Measurements from ENCODE around the gene CACNA1C.
"Not testable (repeated sequence)": the region's sequence is repeated elsewhere in the genome, so short reads cannot be mapped to it uniquely, and the experiment has no call there.

CACNA1C gene

DNA sequence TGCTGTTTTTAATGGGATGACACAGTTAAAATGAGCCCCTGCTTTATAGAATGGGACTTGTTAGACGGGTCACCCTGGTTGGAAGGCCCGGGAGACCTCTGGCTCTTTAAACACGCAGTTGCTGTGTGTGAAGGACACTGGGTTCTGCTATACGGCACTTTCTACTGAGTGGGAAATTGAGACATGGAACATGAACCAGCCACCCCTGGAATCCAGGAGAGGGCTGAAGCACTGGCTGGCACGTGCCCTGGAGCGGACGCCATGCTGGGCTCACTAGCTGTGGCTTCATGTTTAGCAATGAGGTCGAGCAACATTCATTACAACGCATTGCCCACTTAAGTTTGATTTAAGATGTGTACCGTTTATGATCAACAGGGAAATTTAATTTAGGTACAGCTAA is 23.9 kb downstream of the CACNA1C start:
- no peak for DNase-seq

DNA sequence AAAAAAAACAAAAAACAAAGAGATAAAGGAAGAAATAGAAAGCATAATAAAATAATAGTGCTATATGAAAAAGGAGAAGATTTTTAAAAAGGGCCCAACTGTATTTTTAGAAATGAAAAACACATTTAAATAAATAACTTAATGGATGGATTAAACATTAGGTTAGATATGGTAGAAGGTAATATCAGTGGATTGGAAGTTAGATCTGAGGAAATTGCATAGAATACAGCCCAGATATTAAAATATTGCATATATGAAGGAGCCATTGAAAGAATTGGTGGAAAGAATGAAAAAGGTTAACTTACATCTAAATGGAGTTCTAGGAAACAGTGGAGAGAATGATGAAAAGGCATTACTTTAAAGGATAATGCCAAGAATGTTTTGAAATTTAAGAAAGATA is 27.8 kb downstream of the CACNA1C start:
- no peak for DNase-seq

DNA sequence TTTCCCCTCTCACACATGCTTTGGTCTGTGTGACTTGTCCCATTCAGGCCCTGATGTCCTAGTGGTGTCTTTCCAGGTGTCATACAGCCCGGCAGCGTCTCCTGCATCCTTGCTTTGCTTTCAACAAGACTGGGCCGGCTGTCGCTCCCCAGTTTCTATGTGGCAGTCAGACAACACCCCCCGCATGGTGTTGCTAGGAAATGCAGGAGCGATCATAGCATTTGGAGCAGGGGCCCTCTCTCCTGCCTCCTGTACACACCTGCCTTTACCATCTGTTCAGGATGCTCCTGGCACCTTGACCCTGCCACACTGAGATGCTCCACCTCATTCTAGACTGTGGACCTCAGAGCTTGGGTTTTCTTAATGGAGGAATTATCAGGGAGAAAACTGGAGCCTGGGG is 29.5 kb downstream of the CACNA1C start:
- DNase-seq: no peak

DNA sequence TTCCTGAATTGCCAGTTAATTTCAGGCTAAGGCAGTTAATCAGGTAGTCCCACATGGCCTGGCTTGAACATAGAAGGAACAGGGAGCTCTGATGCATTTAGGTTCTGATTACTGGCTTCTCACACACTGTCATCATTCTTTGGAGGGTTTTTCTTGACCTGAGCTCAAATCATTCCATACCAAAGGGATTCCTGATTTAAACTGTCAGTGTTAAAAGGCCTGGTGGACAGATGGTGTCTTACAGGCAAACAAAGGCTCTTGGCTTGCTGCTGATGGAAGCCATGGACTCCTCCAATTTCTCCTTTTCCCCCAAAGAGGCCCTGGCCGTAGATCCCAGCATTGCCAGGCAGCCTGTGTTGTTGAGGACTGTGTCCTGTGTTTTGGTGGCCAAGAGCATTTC is 30.2 kb downstream of the CACNA1C start:
- no peak for DNase-seq

DNA sequence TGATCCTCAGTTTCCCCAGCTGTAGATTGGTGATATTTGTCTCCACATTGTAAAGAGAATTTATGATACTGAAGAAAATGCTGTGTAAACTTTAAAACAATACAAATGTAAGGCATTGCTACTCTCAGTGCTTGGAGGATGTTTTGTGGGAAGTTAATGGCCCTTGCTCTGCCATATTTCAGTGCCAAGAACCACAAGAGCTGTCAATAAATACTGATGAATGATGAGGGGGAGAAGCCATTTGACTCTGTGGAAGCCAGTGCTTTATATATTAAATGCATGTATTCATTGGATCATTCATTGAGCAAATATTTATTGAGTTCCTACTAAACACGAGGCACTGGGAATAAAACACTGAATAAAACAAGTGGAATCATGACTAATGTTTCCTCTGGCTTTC is 30.8 kb downstream of the CACNA1C start:
- no peak for DNase-seq

DNA sequence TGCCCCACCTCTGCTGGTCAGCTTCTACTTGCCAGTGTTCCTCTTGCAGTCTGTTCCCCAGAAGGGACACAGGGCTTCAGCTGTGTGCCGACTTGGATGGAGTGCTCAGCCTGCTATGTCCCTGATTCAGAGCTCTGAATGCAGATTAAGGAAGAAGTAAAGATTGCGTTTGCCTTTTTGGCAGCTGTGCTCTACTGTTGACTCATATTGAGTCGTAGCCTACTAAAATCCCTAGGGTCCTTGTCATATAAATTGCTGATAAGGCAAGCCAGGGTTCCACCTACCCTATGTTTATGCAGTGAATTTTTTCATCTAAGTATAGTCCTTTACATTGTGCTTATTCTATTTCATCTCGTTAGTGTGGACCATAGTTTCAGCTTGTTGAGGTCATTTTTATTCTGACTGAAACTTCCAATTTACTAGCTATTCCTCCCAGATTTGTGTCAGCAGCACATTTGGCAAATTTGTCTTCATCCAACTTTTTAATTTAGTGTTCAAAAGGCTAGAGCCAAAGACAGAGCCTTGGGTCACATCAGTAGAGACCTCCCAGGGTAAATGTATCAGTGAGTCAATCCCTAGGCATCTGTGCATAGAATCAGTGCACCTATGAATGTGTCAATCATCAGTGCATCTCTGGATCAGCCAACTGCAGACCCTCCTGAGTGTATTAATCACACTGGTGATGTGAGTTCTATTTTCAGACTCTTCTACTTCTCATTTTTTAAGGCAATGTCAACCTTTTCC is 31.9 kb downstream of the CACNA1C start:
- no peak for DNase-seq

DNA sequence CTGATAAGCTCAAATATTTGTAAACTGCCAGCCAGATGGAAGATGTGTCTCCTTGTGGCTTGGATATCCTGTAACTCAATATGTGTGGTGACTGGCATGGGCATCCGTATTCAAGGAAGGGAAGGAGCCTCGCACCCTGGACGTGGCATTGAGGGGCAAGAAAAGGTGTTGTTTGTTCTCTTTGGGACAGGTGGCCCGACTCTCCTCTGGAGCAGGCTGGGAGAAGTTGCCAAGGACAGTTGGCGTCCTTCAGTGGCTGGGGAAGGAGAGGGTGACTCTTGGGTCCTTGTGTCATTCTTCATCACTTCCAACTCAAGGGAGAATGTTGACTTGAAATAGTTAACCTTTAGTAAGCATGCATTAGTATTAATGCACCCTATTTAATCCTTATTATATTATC is 39.6 kb downstream of the CACNA1C start:
- no peak for DNase-seq

DNA sequence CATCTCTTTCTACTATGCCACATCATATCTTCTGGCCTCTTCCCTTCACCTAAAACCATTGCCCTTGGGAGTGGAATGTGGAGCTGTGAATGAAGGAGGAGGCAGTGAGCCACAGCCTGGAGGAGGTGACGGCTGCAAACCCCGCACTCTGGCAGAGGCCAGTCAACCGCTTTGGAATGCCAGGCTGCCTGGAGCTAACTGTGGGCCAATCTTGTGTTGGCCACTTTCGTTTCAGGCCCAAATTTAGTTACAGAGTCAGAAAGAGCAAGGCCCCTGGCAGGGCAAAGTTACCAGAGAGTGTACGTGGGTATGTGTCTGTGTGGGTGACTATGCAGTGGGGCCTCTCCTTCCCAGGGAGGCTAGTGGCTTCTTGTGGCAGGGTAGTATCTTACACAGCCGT is 40.1 kb downstream of the CACNA1C start:
- no peak for DNase-seq

DNA sequence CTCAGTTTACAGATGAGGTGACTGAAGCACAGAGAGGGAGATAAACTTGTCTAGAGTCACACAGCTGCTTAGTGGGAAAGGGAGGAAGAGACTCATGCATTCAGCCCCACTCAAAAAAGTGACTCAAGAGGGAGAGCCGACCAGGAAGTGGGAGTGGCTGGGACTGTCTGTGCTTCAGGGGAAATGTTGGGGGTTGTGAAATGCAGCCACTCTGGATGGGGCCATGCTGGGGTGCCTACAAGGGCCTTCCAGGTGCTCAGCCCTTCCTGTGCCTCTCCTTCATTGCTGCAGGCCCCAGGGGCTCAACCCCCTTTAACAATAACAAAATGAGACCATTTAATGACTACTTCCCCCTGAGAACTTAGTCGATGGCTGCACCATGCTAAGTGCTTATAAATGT is 41.8 kb downstream of the CACNA1C start:
- DNase-seq: no peak

DNA sequence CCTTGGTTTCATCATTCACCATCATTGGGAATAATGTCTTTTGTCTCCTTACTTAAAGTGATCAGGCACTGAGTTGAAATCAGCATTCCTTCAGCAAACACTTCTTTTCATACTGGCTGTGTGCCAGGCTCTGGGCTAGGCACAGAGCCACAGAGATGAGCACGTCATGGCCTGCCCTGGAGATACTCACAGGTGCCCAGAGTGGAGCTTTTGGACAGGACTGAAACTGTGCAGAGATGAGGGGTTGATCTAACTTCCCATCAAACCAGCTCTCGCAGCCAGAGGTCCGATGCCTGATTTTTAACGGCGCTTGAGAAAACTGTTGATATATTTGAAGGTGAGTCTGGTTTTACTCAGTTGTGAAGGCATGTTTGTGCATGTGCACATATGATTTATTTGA is 43.1 kb downstream of the CACNA1C start:
- DNase-seq: no peak

DNA sequence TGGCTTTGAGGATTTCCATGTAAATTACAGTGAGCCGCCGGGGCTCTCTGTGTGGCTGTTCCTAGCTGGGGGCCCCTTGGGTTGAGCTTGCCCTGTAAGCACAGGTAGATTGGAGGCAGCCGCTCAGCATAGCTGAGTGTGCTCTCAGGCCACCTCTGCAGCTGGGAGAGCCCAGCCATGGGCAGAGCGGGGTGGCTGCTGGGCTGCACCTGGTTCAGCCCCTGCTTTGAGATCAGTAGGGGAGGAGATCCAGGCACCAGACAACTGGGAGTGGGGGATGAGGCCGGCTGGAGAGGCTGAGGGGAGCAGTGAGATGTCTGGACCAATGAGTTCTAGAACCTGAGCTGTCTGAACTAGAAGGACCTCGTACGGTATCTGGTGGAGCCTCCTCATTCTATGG is 44.8 kb downstream of the CACNA1C start:
- no peak for DNase-seq

DNA sequence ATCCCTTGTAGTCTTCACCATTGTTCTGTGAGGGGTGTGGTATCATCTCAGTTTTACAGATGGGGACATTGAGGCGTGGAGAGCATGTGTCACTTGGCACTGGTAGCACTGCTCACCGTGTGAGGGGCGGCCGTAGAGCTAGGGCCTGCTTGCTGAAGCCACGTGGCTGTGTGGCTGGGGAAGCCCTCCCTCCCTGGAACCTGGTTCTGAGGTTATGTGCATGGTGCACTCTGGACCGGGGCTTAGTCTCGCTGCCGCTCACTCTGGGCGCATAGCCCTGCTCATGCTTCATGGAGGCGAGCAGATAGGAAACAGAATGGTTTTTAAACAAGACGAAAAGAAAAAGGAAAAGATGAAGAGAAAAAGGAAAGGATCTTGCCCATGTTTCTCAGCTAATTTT is 46.1 kb downstream of the CACNA1C start:
- DNase-seq: no peak

DNA sequence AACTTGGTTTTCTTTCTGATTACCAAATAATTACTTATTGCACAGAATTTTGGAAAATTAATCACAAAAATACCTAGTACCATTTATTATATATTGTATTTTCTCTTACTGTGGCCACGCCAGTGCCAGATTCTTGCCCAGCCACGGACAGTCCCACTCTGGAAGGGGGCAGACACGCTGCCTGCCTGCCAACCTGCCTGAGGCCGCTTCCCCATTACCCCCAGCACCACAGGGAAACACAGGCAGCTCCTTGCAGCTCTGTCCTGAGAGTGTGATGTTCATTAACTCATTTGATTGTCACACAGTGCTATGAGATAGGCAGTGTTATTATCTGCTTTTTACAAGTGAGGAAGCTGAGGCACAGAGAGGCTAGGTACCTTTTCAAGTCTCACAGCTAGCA is 46.8 kb downstream of the CACNA1C start:
- DNase-seq: no peak

DNA sequence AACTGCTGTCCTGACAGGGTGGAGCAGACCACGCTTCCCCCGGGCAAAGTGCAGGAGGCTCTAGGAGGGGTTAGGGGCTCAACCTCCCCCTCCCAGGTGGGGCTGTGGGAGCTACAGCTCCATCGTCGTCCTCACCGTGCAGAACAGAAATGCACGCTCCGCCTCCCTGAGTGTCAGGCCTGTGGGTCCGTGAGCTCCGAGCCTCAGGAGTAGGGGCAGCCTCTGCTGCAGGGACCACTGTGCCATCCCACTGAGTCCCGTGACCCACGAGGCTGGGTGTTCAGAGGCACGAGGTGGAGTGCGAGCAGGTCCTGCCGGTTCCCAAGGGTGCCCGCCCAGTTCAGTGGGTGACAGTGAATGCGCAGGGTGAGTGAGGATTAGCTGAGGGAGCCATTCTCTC is 48.6 kb downstream of the CACNA1C start:
- DNase-seq: no peak

DNA sequence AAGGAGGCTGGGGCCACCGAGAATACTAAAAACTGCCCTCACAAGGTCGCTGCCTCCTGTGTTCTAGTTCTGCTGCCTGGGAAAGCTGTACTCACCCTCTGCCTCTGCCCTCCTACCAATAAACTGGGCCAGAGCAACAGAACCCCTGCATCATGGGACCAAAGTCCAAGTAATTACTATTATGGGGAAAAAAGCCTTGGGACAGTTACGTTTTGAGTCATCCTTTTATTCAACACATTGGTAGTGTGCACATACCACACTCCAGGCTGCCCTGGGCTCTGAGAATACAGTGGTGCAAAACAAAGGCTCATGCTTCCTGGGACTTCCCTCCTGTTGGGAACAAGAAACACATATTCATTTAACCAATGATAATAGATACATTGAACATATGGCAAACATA is 49.0 kb downstream of the CACNA1C start:
- no peak for DNase-seq

DNA sequence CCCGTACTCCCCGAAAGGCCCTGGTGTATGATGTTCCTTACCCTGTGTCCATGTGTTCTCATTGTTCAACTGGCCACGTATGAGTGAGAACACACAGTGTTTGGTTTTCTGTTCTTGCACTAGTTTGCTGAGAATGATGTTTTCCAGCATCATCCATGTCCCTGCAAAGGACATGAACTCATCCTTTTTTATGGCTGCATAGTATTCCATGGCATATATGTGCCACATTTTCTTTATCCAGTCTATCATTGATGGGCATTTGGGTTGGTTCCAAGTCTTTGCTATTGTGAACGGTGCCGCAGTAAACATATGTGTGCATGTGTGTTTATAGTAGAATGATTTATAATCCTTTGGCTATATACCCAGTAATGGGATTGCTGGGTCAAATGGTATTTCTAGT is 49.9 kb downstream of the CACNA1C start:
- not testable (repeated sequence) for DNase-seq

DNA sequence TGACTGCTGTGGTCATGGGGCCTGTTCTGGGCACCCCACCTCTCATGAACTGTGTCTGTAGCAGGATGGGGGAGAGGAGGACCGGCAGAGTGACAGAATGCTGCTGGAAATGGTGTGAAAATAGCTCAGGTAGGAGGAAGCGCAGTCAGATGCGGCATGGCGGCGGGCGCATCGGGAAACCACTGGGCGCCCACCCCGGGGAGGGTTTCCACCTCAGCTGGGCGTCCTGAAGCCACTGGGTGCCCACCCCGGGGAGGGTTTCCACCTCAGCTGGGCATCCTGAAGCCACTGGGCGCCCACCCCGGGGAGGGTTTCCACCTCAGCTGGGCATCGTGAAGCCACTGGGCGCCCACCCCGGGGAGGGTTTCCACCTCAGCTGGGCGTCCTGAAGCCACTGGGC is 52.6 kb downstream of the CACNA1C start:
- not testable (repeated sequence) for DNase-seq

DNA sequence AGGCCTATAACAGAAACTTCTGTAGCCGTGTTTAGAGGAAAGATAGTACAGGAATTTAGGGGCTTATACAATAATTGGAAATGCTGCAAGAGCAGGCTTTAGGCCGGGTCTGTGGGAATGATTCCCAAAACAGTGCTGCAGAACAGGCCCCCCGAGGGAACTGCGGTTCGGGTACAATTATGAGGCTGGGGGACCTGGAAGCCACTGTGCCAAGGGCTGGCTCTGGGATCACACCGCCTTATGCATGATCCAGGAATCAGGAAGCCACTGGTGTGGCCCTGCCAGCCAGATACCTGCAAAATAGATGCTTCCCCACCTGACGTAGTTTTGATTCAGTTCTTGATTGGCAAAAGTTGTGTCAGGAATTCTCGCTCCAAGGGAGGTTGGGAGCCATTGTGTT is 55.4 kb downstream of the CACNA1C start:
- no peak for DNase-seq

DNA sequence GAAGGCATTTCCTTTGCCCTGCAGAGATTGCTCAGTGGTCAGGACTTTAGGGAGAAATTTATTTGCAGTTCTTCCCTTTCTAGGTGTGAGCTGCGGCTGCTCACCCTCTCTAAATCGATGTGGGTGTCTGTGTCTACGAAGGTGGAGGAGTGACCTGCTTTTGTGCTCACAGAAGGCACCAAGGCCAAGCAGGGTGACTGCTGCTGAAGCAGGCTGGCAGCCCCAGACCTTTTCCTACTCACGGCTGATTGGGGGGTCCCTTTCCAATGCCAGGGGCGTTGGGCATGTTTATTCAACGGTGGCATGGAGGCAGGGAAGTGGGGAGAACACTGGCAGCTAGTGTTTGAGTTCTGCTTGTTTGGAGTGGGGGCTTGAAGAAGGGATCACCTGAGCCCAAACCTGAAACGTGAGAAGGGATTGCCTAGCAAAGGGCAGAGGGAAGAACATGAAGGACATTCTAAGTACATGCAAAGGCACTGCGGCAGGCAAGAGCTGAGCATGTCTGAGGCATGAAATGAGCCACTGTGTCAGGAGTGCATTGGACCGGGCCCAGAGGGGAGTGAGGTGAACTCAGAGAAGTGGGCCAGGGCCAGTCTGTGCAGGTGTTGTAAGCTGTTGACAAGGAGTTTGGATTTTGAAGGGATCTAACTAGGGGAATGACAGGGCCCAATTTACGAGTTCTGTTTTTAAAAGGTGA is 56.3 kb downstream of the CACNA1C start:
- no peak for DNase-seq

DNA sequence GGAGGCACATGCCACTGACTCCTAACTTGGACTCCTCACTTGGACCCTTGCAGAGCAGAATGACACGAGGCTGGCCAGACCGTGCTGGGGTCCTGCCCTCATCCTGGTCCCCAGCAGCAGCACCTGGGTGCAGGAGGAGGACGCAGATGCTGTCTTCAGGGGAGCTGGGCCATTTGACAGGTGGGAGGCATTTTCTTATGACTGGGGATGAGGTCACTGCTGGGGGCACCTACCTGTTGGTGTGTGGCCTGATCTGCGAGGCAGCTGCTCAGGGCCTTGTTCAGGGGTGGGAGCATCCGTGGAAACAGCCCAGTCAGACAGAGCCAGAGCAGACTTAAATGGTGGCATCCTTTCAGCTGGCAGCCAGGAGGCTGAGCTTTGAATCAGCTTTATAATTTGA is 57.3 kb downstream of the CACNA1C start:
- no peak for DNase-seq

DNA sequence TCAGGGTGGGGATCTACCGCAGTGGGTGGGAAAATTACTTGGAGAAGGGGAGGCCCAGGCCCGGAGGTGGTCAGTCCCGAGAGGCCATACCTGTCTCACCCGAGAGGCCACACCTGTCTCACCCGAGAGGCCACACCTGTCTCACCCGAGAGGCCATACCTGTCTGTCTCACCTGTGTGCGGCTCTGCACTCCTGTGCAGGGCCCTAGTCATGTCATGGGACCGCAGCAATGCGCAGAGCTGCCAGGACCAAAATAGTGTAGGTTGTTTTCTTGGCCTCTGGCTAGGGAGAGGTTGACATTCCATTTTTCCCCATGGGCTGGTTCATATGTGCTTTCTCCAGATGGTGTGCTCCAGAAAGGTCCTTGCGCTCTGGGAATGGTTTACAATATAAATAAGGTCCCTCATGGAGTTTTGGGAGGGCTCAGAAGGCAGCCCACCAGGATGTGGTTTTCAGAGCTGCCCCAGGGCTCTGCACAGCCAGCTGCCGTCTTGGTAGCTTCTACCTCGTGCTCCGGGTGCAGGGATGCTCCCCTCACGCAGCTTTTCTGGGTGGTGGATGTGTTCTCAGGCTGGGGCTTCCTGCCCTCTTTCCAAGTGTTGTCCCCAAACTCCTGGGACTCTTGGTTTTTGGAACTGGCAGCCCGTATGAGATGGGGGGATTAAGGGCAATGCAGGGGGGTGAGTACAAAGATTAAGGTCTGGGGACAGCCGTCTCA is 58.2 kb downstream of the CACNA1C start:
- DNase-seq: no peak

DNA sequence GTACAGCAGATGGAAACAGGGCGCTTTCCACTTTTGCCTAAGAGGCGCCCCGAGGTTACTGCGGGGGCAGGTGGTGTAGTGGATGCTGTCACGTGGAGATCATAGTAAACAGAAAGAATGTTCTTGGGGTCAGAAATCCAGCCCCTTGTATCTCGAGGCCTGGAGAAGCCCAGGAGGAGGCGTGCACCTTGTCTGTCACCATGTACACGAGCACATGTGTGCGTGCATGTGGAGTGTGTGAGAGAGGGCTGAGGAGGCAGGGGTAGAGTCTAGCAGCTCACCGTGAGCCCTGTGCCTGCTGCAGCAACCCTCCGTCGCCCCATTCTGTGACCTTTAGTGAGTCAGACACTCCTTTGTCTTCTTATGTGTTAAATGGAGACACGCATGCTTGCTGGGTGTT is 59.0 kb downstream of the CACNA1C start:
- DNase-seq: no peak

DNA sequence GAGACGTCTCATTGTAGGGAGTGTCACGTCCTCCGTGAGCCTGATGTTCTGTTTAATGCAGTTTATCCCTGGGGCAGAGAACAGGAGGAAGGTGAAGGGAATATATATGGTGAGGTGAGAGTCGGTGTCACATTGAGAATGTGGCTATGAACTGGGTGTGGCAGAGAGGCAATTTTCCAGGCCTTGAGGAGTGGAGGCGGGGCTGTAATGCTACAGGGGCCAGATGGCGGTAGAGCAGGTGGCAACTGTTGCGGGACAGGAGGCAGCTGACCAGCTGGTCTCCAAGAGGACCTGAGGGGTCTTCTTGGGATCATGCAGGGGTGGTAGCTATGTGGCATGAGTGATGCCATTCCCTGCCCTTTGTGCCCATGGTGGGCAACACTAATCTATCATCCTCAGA is 59.6 kb downstream of the CACNA1C start:
- DNase-seq: no peak
